Measurements from ENCODE around the gene CMTM3.
"Not testable (repeated sequence)": the region's sequence is repeated elsewhere in the genome, so short reads cannot be mapped to it uniquely, and the experiment has no call there.

CMTM3 gene

GRCh38 chr16:66660422-66661209 lies 56.1 kb downstream of the CMTM3 start:
- H3K4me3 ChIP-seq (ENCODE audit: low read depth, low read length) = no peak overlapping the region

GRCh38 chr16:66661210-66661560 lies 56.7 kb downstream of the CMTM3 start:
- no peak overlapping the region for H3K4me3 ChIP-seq (ENCODE audit: low read depth, low read length)

GRCh38 chr16:66661671-66662346 lies 57.3 kb downstream of the CMTM3 start:
- not testable (repeated sequence) for H3K4me3 ChIP-seq (ENCODE audit: low read depth, low read length)

- H3K4me3 ChIP-seq (ENCODE audit: low read depth, low read length) = no peak overlapping the region
Measured at GRCh38 chr16:66662445-66663194, 58.1 kb downstream of the CMTM3 start.
